GM06990 (cell line): ENCODE results near the gene SMAP2.

ENCODE experiments used
- DNase-seq: peaks from one replicate; pipeline ENCODE4 v3.0.0-alpha.2; 2011; ENCODE audit not compliant: insufficient read length; ENCODE audit errors: extremely low read depth
- H3K27me3 ChIP-seq: replicated peaks from 2 replicates; pipeline ENCODE4 v1.6.0; 2011; ENCODE audit warnings: low read length; ENCODE audit not compliant: control insufficient read depth, insufficient read depth
- H3K36me3 ChIP-seq: 2 replicates; pipeline ENCODE4 v1.5.1; 2011; ENCODE audit warnings: low read length; ENCODE audit not compliant: control insufficient read depth, insufficient read depth
- H3K4me3 ChIP-seq: replicated peaks from 2 replicates; pipeline ENCODE4 v1.5.1; 2011; ENCODE audit warnings: low read depth, mild to moderate bottlenecking, control low read depth, low read length
- TF ChIP-seq, protein P1 (sequence below): IDR thresholded peaks from 2 replicates; pipeline ENCODE4 v1.5.1; 2011; ENCODE audit warnings: low read length, control low read depth, mild to moderate bottlenecking, inconsistent platforms; ENCODE audit not compliant: insufficient read depth, poor library complexity, severe bottlenecking

SMAP2 gene

DNA sequence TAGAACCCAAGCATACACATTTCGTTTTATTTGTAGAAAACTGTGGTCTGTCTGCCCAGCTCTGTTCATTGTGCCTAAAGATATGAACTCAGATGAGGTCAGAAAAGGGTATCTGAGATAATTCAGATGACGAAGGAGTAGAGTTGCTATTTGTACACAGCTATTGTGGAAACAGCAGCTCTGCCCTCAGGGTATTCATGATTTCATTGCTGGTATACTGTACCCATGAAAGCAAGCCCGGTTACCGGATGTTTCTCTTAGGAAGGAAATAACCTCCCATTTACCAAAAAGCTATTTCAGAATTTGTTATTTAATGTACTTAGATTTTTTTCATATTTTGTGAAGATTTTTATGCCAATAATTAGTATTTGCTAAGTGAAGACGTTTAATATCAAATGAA is 37.8 kb downstream of the SMAP2 start:
- no peak overlapping the region for H3K4me3 ChIP-seq
- TF ChIP-seq, protein P1, sequence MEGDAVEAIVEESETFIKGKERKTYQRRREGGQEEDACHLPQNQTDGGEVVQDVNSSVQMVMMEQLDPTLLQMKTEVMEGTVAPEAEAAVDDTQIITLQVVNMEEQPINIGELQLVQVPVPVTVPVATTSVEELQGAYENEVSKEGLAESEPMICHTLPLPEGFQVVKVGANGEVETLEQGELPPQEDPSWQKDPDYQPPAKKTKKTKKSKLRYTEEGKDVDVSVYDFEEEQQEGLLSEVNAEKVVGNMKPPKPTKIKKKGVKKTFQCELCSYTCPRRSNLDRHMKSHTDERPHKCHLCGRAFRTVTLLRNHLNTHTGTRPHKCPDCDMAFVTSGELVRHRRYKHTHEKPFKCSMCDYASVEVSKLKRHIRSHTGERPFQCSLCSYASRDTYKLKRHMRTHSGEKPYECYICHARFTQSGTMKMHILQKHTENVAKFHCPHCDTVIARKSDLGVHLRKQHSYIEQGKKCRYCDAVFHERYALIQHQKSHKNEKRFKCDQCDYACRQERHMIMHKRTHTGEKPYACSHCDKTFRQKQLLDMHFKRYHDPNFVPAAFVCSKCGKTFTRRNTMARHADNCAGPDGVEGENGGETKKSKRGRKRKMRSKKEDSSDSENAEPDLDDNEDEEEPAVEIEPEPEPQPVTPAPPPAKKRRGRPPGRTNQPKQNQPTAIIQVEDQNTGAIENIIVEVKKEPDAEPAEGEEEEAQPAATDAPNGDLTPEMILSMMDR: no peak
- peaks cover 28% of the 10 kb centered on the region for H3K36me3 ChIP-seq
- no peak for DNase-seq
- no peaks in the 10 kb centered on the region for H3K27me3 ChIP-seq

DNA sequence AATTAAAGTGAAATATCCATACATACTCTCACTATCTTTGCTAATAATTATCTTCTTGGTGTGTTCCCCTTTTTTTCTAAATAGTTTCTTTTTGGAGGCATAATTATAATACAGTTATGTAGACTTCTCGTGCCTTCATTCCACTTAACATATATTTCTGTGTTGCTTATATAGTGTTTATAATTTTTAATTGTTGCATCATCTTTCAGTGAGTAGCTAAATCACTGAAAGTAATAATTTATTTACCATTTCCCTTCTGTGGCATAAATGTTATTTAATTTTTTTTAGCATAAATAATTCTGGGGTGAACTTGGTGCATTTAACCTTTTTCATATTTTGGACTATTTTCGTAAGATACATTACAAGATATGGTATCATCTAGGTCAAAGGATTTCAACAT is 38.3 kb downstream of the SMAP2 start:
- peaks cover 34% of the 10 kb centered on the region for H3K36me3 ChIP-seq
- H3K4me3 ChIP-seq: no peak overlapping the region
- TF ChIP-seq, protein P1: no peak
- no peaks in the 10 kb centered on the region for H3K27me3 ChIP-seq
- DNase-seq: no peak

DNA sequence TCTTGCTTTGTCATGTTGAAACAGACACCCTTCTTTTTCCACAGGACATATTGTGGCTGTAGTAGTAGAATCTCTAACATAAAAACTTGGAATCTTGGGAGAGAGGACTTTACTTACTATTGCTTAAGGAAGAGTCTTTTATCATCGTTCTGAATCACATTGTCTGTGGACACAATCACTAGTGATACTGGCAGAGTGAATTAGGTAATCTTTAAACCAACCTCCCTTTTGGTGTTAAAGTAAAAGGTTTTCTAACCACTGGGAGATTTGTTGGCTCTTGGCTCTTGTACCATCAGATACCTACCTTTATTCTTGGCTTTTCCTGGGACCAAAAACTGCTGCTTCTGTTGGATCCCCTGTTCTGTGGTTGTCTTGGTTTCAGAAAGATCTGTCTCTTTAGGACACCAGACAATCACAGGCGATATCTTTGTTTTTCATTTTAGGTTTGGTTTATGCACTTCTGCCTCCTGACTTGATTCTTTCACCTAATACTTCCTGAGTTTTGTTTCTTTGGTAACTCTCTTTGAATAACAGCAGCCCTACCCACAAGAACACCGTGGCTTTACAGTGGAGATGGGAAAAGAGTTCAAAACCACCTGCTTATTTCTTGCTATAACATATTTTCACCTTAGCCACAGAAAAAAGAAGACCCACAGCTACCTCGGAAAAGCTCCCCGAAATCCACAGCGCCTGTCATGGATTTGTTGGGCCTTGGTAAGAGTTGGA is 40.2 kb downstream of the SMAP2 start:
- H3K27me3 ChIP-seq: no peaks in the 10 kb centered on the region
- TF ChIP-seq, protein P1: no peak
- no peak overlapping the region for H3K4me3 ChIP-seq
- DNase-seq: no peak
- H3K36me3 ChIP-seq: peaks cover 35% of the 10 kb centered on the region

GRCh38 chr1:40414331-40414730 is 40.8 kb downstream of the SMAP2 start:
- no peaks in the 10 kb centered on the region for H3K27me3 ChIP-seq
- no peak overlapping the region for H3K4me3 ChIP-seq
- TF ChIP-seq, protein P1: no peak
- no peak for DNase-seq
- H3K36me3 ChIP-seq: peaks cover 34% of the 10 kb centered on the region

DNA sequence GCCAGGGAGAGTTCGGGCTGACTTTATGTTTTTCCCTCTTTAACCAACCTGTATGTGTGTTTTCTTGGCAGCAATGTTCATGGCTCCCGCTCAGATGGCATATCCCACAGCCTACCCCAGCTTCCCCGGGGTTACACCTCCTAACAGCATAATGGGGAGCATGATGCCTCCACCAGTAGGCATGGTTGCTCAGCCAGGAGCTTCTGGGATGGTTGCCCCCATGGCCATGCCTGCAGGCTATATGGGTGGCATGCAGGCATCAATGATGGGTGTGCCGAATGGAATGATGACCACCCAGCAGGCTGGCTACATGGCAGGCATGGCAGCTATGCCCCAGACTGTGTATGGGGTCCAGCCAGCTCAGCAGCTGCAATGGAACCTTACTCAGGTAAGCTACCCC is 43.2 kb downstream of the SMAP2 start:
- no peak for DNase-seq
- Histone ChIP-seq H3K27me3 (no peaks in the 10 kb centered on the region), H3K4me3 (no peak overlapping the region), H3K36me3 (peaks cover 28% of the 10 kb centered on the region)
- TF ChIP-seq, protein P1: no peak
